Loucy (cell line): Measurements from ENCODE around the gene THADA.
A peak's percentile ranks its signal among the peaks of the same experiment; 100 is the strongest.

ENCODE experiments used
- H2AFZ ChIP-seq: fragments of 200-600 bp; sonication (generic); 2 replicates; pipeline ENCODE4 v1.6.0; 2016; ENCODE audit warnings: antibody characterized with exemption, mild to moderate bottlenecking, low read length, moderate library complexity
- H3F3A ChIP-seq: fragments of 200-600 bp; 2 replicates; pipeline ENCODE4 v1.6.0; 2016; ENCODE audit warnings: antibody characterized with exemption, low read depth, mild to moderate bottlenecking
- H3K27me3 ChIP-seq: fragments of 200-600 bp; sonication (generic); 2 replicates; pipeline ENCODE4 v1.6.1; 2014; ENCODE audit warnings: low read length, mild to moderate bottlenecking; ENCODE audit not compliant: insufficient read depth, poor library complexity, severe bottlenecking
- H3K36me3 ChIP-seq: fragments of 200-600 bp; sonication (generic); 2 replicates; pipeline ENCODE4 v1.6.1; 2016; ENCODE audit warnings: low read length; ENCODE audit not compliant: insufficient read depth
- H3K4me1 ChIP-seq: fragments of 200-600 bp; sonication (generic); 2 replicates; pipeline ENCODE4 v1.5.1; 2014; ENCODE audit warnings: low read length, mild to moderate bottlenecking; ENCODE audit not compliant: insufficient read depth, poor library complexity, severe bottlenecking
- H3K4me2 ChIP-seq: fragments of 200-600 bp; sonication (generic); 2 replicates; pipeline ENCODE4 v1.6.0; 2014; ENCODE audit warnings: antibody characterized with exemption, low read length, low read depth, mild to moderate bottlenecking; ENCODE audit not compliant: poor library complexity, severe bottlenecking
- H3K4me3 ChIP-seq: fragments of 200-600 bp; sonication (generic); 2 replicates; pipeline ENCODE4 v1.5.1; 2014; ENCODE audit warnings: low read length, mild to moderate bottlenecking, mixed read lengths; ENCODE audit not compliant: poor library complexity, severe bottlenecking
- H3K79me2 ChIP-seq: fragments of 200-600 bp; sonication (generic); 2 replicates; pipeline ENCODE4 v1.6.1; 2014; ENCODE audit warnings: low read length; ENCODE audit not compliant: insufficient read depth
- H3K9ac ChIP-seq: fragments of 200-600 bp; sonication (generic); 2 replicates; pipeline ENCODE4 v1.6.0; 2014; ENCODE audit warnings: mild to moderate bottlenecking, low read depth, low read length, moderate library complexity; ENCODE audit not compliant: poor library complexity, severe bottlenecking
- H3K9me2 ChIP-seq: fragments of 200-600 bp; sonication (generic); replicated peaks from 2 replicates; pipeline ENCODE4 v1.6.1; 2016; ENCODE audit warnings: low read depth, low read length, mixed read lengths
- H3K9me3 ChIP-seq: fragments of 200-600 bp; sonication (generic); 2 replicates; pipeline ENCODE4 v1.6.1; 2014; ENCODE audit warnings: mild to moderate bottlenecking, antibody characterized with exemption, low read length, low read depth; ENCODE audit not compliant: insufficient read depth
- H4K20me1 ChIP-seq: fragments of 200-600 bp; sonication (generic); 2 replicates; pipeline ENCODE4 v1.6.0; 2014; ENCODE audit warnings: antibody characterized with exemption, low read length, mild to moderate bottlenecking; ENCODE audit not compliant: insufficient read depth, poor library complexity, severe bottlenecking
- EZH2phosphoT487 ChIP-seq: fragments of 200-600 bp; IDR thresholded peaks from 2 replicates; pipeline ENCODE4 v1.6.1; 2018; ENCODE audit warnings: antibody characterized with exemption, mild to moderate bottlenecking, moderate library complexity, borderline replicate concordance
- TF ChIP-seq, protein P1 (sequence below): fragments of 200-600 bp; sonication (generic); conservative IDR thresholded peaks from 2 replicates; pipeline ENCODE4 v1.5.1; 2014; ENCODE audit warnings: mild to moderate bottlenecking, antibody characterized with exemption, low read length

Gene THADA

DNA sequence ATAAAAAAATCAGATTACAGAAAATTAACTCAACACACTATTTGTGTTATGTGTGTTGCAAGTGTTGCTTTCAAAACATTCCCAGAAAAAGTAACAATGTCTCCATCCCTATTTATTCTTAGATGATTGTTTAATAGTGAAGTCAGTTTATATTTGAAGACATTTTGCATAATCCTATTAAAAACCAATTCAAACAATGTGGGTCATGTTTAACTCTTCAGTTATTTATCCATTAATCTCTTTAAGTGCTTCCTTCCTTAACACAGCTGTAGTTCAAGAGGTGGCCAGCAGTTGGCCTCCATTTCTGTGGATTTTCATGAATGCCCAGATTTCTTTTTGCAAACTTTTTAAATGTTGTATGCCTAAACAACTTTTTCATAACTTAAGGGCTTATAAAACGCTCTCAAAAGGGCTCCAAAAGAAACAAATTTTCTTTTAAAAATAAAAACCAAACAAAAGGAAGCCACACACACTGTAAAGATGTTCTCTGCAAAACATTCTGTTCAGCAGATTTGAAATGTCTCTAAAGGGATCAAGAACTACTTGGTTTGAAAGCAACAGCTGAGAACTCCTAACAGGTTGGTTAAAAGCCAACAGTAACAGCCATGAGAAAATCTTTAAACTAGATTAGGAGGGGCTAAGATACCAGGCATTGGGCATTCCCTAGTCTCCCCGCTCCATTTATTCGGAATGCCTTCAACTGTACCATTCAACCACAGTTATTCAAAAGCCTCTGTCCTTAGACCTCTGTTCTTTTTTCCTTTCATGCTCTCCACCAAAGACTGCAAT is 71.5 kb downstream of the THADA start:
- Histone ChIP-seq H3K9ac (no peak overlapping the region), H3K4me2 (no peak overlapping the region), H3K4me3 (no peak overlapping the region), H3K79me2 (no peaks in the 10 kb centered on the region), H3K36me3 (peaks cover 9% of the 10 kb centered on the region), H3K27me3 (no peaks in the 10 kb centered on the region), H3F3A (no peaks in the 10 kb centered on the region), H4K20me1 (no peaks in the 10 kb centered on the region), H2AFZ (no peak overlapping the region), H3K4me1 (peaks cover 9% of the 10 kb centered on the region), H3K9me3 (no peaks in the 10 kb centered on the region), H3K9me2 (no peaks in the 10 kb centered on the region)
- TF ChIP-seq, protein P1, sequence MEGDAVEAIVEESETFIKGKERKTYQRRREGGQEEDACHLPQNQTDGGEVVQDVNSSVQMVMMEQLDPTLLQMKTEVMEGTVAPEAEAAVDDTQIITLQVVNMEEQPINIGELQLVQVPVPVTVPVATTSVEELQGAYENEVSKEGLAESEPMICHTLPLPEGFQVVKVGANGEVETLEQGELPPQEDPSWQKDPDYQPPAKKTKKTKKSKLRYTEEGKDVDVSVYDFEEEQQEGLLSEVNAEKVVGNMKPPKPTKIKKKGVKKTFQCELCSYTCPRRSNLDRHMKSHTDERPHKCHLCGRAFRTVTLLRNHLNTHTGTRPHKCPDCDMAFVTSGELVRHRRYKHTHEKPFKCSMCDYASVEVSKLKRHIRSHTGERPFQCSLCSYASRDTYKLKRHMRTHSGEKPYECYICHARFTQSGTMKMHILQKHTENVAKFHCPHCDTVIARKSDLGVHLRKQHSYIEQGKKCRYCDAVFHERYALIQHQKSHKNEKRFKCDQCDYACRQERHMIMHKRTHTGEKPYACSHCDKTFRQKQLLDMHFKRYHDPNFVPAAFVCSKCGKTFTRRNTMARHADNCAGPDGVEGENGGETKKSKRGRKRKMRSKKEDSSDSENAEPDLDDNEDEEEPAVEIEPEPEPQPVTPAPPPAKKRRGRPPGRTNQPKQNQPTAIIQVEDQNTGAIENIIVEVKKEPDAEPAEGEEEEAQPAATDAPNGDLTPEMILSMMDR: peak; percentile 64
- no peak for TF ChIP-seq EZH2phosphoT487

DNA sequence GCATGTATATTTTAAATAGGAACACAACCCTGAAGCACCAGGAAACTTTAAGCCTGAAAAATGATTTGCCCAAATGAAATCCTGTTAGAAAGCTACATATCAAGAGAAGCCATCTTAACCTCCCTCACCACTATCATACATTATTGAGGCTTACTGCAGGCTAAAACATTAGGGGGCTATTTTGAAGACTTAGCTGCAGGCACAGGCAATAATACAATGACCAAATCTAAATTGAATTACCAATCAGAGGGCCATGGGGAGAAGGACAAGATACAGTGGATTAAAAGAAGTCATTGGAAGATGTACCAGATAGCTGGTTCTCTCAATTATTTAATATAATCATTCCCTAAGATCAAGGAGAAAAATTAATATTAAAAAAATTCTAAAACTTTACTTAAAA is 73.7 kb downstream of the THADA start:
- no peak for TF ChIP-seq EZH2phosphoT487
- TF ChIP-seq, protein P1: no peak
- peaks cover 9% of the 10 kb centered on the region for H3K36me3 ChIP-seq
- no peaks in the 10 kb centered on the region for H3K27me3 ChIP-seq
- no peak overlapping the region for H3K4me3 ChIP-seq
- no peaks in the 10 kb centered on the region for H3K79me2 ChIP-seq
- H4K20me1 ChIP-seq: no peaks in the 10 kb centered on the region
- H3K4me1 ChIP-seq: peaks cover 9% of the 10 kb centered on the region
- no peak overlapping the region for H3K4me2 ChIP-seq
- H3K9me2 ChIP-seq: no peaks in the 10 kb centered on the region
- no peaks in the 10 kb centered on the region for H3K9me3 ChIP-seq
- no peak overlapping the region for H2AFZ ChIP-seq
- no peaks in the 10 kb centered on the region for H3F3A ChIP-seq
- H3K9ac ChIP-seq: no peak overlapping the region

DNA sequence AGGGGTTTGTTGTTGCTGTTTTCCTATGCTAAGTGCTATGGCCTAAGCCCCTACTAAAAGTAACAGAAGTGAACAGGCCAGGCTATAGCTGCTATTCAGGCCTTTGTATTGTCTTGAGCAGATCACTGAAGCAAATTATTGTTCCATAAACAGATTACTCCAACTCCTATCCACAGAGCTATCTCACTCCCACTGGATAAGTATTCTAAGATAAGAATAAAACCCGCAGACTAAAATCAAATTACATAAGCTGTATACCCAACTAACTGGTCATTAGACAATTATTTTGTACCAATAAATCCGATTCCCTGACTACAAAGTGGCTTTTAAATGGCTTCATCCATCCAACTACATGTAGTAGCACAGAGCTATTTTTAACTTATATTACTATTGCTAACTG is 74.3 kb downstream of the THADA start:
- Histone ChIP-seq H3K9ac (no peak overlapping the region), H3K9me2 (no peaks in the 10 kb centered on the region), H3K4me1 (peaks cover 9% of the 10 kb centered on the region), H3F3A (no peaks in the 10 kb centered on the region), H3K9me3 (no peaks in the 10 kb centered on the region), H3K79me2 (no peaks in the 10 kb centered on the region), H3K27me3 (no peaks in the 10 kb centered on the region), H3K4me3 (no peak overlapping the region), H3K4me2 (no peak overlapping the region), H2AFZ (no peak overlapping the region), H4K20me1 (no peaks in the 10 kb centered on the region), H3K36me3 (peaks cover 9% of the 10 kb centered on the region)
- TF ChIP-seq, protein P1: no peak
- no peak for TF ChIP-seq EZH2phosphoT487
